Keratinocyte (primary cell): ENCODE data around the gene CLCN1. TPM values are rescaled to one million over a fixed set of nuclear protein-coding genes. Genes with fewer than 3 reads are reported as not detected.
"Not testable (repeated sequence)": the region's sequence is repeated elsewhere in the genome, so short reads cannot be mapped to it uniquely, and the experiment has no call there.

Experiments used
- DNase-seq: peaks from one replicate; pipeline ENCODE4 v3.0.0-alpha.2; 2011; ENCODE audit warnings: low read depth, missing footprints, low spot score
- FAIRE-seq: peaks from 2 replicates; lab custom pipeline; 2011; peaks lifted over from hg19 to GRCh38; lab: Jason Lieb, UNC
- H2AFZ ChIP-seq: 2 replicates; pipeline ENCODE4 v1.6.0; 2012; ENCODE audit warnings: low read length, control low read depth, inconsistent platforms; ENCODE audit not compliant: control insufficient read depth
- H3K27ac ChIP-seq: 2 replicates; pipeline ENCODE4 v1.5.1; 2011; ENCODE audit warnings: low read length; ENCODE audit not compliant: control insufficient read depth, insufficient read depth
- H3K27me3 ChIP-seq: 3 replicates; pipeline ENCODE4 v1.6.0; 2011; ENCODE audit warnings: low read length; ENCODE audit not compliant: control insufficient read depth, insufficient read depth; ENCODE audit errors: extremely low read depth
- H3K36me3 ChIP-seq, 2 experiments: 2 replicates in 1 of 2; 3 replicates in 1 of 2; pipeline ENCODE4 v1.5.1; 2011; ENCODE audit warnings: low read length in 2 of 2, mild to moderate bottlenecking in 1 of 2; ENCODE audit not compliant: control insufficient read depth in 2 of 2, insufficient read depth in 2 of 2; ENCODE audit errors: extremely low read depth in 1 of 2
- H3K4me1 ChIP-seq: 3 replicates; pipeline ENCODE4 v1.5.1; 2011; ENCODE audit warnings: low read length; ENCODE audit not compliant: control insufficient read depth, insufficient read depth; ENCODE audit errors: extremely low read depth
- H3K4me2 ChIP-seq: 3 replicates; pipeline ENCODE4 v1.6.0; 2011; ENCODE audit warnings: low read depth, low read length; ENCODE audit not compliant: control insufficient read depth, insufficient read depth; ENCODE audit errors: extremely low read depth
- H3K4me3 ChIP-seq, 3 experiments: fragments of 200-600 bp in 1 of 3; sonication (generic) in 1 of 3; 2 replicates in 2 of 3; 3 replicates in 1 of 3; pipeline ENCODE4 v1.5.1; 2011 to 2016; ENCODE audit warnings: low read length in 3 of 3, mild to moderate bottlenecking in 3 of 3, control low read depth in 2 of 3, inconsistent platforms in 1 of 3, low read depth in 1 of 3, mixed read lengths in 1 of 3, mixed run types in 1 of 3, moderate library complexity in 1 of 3; ENCODE audit not compliant: control insufficient read depth in 2 of 3, insufficient read depth in 2 of 3; ENCODE audit errors: extremely low read depth in 1 of 3
- H3K79me2 ChIP-seq: 2 replicates; pipeline ENCODE4 v1.6.0; 2012; ENCODE audit warnings: low read length; ENCODE audit not compliant: control insufficient read depth, insufficient read depth
- H3K9ac ChIP-seq: 3 replicates; pipeline ENCODE4 v1.6.0; 2011; ENCODE audit warnings: low read length; ENCODE audit not compliant: control insufficient read depth, insufficient read depth; ENCODE audit errors: extremely low read depth
- H3K9me1 ChIP-seq: 3 replicates; pipeline ENCODE4 v1.6.0; 2011; ENCODE audit warnings: low read length; ENCODE audit not compliant: control insufficient read depth, insufficient read depth; ENCODE audit errors: extremely low read depth
- H3K9me3 ChIP-seq: 2 replicates; pipeline ENCODE4 v1.5.1; 2012; ENCODE audit warnings: low read depth, low read length; ENCODE audit not compliant: control insufficient read depth
- H4K20me1 ChIP-seq: 3 replicates; pipeline ENCODE4 v1.6.0; 2011; ENCODE audit warnings: low read length; ENCODE audit not compliant: control insufficient read depth, insufficient read depth; ENCODE audit errors: extremely low read depth
- CTCF ChIP-seq, 3 experiments: IDR thresholded peaks in 1 of 3; conservative IDR thresholded peaks in 1 of 3; optimal IDR thresholded peaks in 1 of 3; 2 replicates in 2 of 3; 3 replicates in 1 of 3; pipeline versions ENCODE3 to v1.5.1; 2011; ENCODE audit warnings: low read length in 3 of 3, mild to moderate bottlenecking in 3 of 3, moderate library complexity in 2 of 3, control low read depth in 1 of 3, inconsistent platforms in 1 of 3; ENCODE audit not compliant: insufficient read depth in 2 of 3; ENCODE audit errors: extremely low read depth in 1 of 3
- EZH2 ChIP-seq: IDR thresholded peaks from one replicate; pipeline ENCODE4 v1.6.1; 2012; ENCODE audit warnings: inconsistent platforms, mild to moderate bottlenecking, low read length, moderate library complexity
- dilution Hi-C: fragments of 300-500 bp; cut with MboI; formaldehyde crosslinking; loops from one replicate; pipeline ENCODE4 v1.7.0; 2020; ENCODE audit warnings: low sequenced_read_pairs; ENCODE audit not compliant: extremely low pct_ligation_motif_present
- polyA plus RNA-seq, 5 experiments: library from polyadenylated mRNA; depleted of rRNA in 3 of 5; stranded (reverse) in 3 of 5; stranded (forward) in 1 of 5; unstranded in 1 of 5; fragments of >200 nt; gene quantifications; 1 replicate in 1 of 5; 2 replicates in 3 of 5; 3 replicates in 1 of 5; pipeline versions ENCODE4 v1.2.1 to v1.2.3, GENCODE V29; 2011 to 2012; ENCODE audit warnings: missing spikeins in 2 of 5, low read depth in 1 of 5, low replicate concordance in 1 of 5

The CLCN1 gene
- polyA plus RNA-seq, 1 donor (not counting 4 experiments of a cell fraction or from before 2014, with no cell fraction given): not detected

DNA sequence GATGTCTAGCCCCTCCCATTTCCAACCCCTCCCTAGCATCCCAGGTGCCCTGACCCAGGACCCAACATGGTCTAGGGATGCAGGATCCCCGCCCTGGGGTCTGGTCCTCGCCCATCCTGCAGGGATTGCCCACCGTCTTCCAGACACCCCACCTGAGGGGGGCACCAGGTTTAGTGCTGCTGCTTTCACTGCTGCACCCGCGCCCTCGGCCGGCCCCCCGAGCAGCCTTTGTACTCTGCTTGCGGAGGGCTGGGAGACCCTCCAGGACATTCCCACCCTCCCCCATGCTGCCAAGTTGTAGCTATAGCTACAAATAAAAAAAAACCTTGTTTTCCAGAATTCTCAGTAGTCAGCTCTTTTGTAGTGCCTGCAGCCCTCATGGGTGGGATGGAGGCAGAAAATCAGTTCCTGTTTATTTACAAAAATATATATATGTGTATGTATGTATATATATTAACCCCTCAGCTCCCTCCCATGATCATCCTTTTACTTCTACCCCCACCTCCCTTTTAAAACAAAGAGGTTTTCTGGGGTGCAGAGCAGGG lies 74.9 kb downstream of the CLCN1 start:
- FAIRE-seq (no peak), DNase-seq (no peak)
- peaks cover 51 to 61% of the 10 kb centered on the region in 2 experiments for H3K36me3 ChIP-seq
- peaks cover 4% of the 10 kb centered on the region for H3K4me1 ChIP-seq
- dilution Hi-C loops: no loop called here
- no peaks in the 10 kb centered on the region for H3K27me3 ChIP-seq
- H4K20me1 ChIP-seq: peaks cover 25% of the 10 kb centered on the region
- H3K4me3 ChIP-seq: no peak overlapping the region
- no peak overlapping the region for H3K4me2 ChIP-seq
- no peaks in the 10 kb centered on the region for H3K9me1 ChIP-seq
- H3K9ac ChIP-seq: no peak overlapping the region
- H3K79me2 ChIP-seq: peaks cover 15% of the 10 kb centered on the region
- no peaks in the 10 kb centered on the region for H3K9me3 ChIP-seq
- H3K27ac ChIP-seq: no peak overlapping the region
- H2AFZ ChIP-seq: no peak overlapping the region
- TF ChIP-seq CTCF (optimal IDR thresholded peaks at IDR 0.05 in 1 of 3, IDR thresholded peaks at IDR 0.05 in 1 of 3, conservative IDR thresholded peaks at IDR 0.05 in 1 of 3; ENCODE audit: extremely low read depth in 1 of 3, insufficient read depth in 2 of 3, low read length in 3 of 3) (no peak), EZH2 (no peak)

DNA sequence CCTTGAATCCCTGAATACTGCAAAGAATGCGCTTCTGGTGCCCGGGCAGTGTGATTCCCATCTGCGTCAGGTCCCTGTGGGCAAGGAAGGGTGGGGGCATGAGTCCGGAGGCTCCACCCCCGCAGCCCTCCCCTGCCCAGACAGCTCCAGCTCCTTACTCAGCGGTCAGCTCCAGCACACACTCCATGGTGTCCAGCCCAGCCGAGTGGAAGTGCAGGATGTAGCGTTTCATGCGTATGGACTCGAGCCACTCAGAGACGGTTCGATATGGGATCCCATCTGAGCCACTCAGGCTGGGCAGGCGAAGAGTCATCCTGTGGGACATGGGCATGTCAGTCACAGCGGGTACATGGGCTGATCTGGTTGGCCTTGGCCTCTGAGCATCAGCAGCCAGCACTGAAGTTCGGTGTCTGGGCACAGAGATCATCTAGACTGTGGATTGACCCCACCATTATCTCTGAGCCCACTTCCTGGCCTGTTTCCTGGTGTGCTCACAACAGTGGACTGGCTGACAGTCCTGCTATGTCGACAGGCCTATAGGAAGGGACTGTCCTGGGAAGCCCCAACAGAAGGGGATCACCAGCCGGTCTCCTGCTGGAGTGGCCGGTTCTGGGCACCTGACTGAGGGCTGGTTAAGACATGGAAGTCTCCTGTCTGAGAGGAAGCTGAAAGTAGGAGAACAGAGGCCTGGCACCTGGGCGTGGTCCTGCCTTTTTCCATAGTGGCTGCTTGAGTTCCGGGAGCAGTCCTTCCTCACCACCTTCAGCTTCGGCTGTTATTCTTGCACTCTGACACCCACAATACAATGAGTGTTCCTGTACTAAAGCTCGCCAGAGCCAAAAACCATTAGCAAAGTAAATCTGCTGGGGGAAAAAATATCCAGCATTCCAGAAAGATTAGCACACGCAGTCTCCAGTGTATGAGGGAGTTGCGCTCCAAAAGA lies 75.8 kb downstream of the CLCN1 start:
- H3K4me1 ChIP-seq: peaks cover 4% of the 10 kb centered on the region
- H3K9me3 ChIP-seq: no peaks in the 10 kb centered on the region
- H3K79me2 ChIP-seq: peaks cover 7% of the 10 kb centered on the region
- H3K9me1 ChIP-seq: no peaks in the 10 kb centered on the region
- H3K36me3 ChIP-seq: peaks cover 45 to 59% of the 10 kb centered on the region in 2 experiments
- no peak overlapping the region for H3K4me2 ChIP-seq
- FAIRE-seq (no peak), DNase-seq (no peak)
- H2AFZ ChIP-seq: no peak overlapping the region
- H3K4me3 ChIP-seq: no peak overlapping the region
- H4K20me1 ChIP-seq: peaks cover 23% of the 10 kb centered on the region
- TF ChIP-seq CTCF (optimal IDR thresholded peaks at IDR 0.05 in 1 of 3, IDR thresholded peaks at IDR 0.05 in 1 of 3, conservative IDR thresholded peaks at IDR 0.05 in 1 of 3; ENCODE audit: extremely low read depth in 1 of 3, insufficient read depth in 2 of 3, low read length in 3 of 3) (no peak), EZH2 (no peak)
- no peaks in the 10 kb centered on the region for H3K27me3 ChIP-seq
- dilution Hi-C loops: no loop called here
- no peak overlapping the region for H3K9ac ChIP-seq
- H3K27ac ChIP-seq: no peak overlapping the region

DNA sequence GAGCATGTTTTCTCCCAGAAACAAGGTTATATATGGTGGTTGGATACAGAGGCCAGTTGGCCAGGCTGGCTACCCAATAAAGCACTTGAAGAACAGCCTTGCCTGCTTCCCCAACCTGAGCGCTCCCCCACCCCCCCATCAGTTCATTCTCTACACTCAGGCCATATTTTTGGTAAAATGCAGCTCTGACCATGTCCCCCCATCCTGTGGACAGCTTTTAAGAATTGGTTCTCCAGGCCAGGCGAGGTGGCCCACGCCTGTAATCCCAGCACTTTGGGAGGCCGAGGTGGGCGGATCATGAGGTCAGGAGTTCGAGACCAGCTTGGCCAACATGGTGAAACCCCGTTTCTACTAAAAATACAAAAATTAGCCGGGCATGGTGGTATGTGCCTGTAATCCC lies 76.5 kb downstream of the CLCN1 start:
- H3K27me3 ChIP-seq, DNase-seq, H3K9ac ChIP-seq, H3K4me1 ChIP-seq, dilution Hi-C loops, H3K9me1 ChIP-seq, H3K27ac ChIP-seq, H3K4me2 ChIP-seq, FAIRE-seq, H3K9me3 ChIP-seq, H3K79me2 ChIP-seq, H3K4me3 ChIP-seq, H2AFZ ChIP-seq: not testable (repeated sequence)
- H3K36me3 ChIP-seq: peaks cover 45 to 56% of the 10 kb centered on the region in 2 experiments
- peaks cover 18% of the 10 kb centered on the region for H4K20me1 ChIP-seq
